Measurements from ENCODE around the gene CDSN.

The CDSN gene

DNA sequence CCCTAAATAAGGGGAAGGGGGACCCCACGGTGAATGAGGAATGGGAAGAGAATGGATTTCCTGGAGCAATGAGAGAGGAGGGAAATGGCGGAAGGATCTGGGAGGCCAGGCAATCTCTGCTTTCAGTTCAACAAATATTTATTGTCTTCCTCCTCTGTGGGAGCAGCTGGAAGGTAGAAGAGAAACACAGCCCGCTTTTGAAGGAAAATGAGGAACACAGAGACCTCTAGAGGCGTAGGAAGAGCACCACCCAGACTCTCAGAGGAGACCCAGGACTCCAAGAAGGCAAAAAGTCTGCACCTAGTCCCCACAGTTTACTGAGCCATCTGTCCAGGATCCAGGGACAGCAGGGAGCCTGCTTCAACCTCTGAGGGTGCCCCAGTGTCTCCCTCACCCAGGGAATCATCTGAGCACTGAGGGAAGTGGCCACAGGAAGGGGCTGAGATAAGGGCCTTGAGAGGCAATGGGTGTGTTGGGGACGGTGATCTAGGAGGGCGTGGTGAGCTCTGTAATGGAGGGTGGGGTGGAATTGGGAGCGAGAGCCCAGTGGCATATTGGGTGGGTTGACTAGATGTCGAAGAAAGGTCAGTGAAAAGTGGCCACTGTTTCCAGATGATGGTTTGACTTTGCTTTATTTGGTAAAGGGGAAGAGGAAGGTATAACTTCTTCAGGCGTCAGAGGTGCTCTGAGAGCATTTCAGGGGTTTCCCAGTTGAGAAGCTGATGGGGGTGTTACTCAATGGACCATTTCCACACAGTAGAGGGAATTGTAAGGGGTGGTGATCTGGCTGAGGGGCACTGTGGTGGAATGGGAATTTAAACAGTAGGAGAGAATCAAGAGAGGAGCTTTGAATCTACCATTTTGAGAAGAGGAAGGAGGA lies 5.0 kb downstream of the CDSN start:
- peak; percentile 17 for DNase-seq

DNA sequence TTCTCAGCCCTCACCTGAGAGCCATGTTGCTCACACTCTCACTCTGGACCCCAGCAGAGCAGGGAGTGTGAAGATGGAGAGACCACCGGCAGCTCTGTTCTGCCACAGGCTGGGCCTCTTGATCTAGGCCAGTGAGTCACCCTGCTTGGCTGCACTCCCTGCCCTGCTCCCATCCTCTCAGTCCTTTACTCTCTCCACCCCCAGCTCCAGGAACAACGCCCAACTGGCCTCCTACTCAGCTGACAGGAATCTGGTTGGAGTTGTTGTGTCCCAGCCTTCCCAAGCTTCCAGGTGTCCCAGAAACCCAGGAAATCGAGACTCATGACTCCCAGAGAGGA lies 5.7 kb downstream of the CDSN start, which contains the start of gene PSORS1C1:
Gene PSORS1C1, plus strand, starts transcription at position 260 of the 338 bp plus-strand sequence. CDS start 14,833 bp downstream, outside the sequence.
- no peak for DNase-seq

DNA sequence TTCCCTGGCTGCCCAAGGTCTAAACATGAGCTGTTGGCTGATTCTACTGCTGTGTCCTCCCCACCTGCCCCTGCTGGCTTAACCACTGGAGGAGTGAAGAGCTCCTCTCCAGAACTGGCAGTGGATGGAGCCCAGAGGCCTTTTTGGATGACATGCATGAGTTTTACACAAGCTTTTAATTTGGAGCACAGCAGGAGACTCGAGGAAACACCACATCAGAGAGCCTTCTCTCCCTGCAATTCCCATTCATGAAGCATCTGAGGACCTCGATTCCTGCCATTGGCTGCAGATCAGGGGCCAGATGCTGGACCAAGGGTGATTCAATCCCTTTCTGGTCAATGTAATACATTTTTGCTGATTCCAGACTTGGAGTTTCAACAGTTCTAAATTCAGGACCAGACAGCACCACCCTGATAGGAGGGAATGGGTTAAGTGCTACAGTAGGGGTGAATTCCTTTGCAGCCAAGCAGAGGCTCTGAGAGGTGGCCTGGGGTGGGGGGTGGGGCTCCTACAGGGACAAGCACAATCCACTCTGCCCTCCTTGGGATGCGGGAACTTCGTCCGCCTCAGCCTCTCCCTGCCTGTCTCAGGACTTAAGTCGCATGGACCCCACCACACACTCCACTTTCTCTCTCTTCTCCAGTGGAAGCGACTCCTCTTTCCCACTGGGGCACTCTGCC lies 6.2 kb downstream of the CDSN start:
- no peak for DNase-seq

DNA sequence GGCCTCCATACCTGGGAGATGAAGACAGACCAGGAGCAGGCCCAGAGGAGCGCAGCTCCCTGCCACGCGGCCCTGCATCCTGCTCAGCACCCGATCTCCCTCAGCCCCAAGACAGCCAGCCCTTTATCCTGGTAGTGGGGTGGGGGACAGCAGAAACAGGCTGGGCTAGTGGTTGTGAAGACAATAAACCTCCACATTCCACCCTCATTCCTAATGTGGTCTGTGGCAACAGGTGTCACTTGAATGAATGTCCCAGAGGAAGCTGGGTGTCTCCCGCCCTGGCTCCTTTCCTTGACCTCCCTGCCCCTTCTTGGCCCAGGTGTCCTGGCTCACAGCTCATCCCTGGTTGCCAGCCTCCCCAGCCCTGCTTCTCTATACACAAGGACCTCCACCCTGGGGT lies 7.8 kb downstream of the CDSN start, which contains the start of gene C6orf15:
Gene C6orf15, minus strand, starts transcription at position 98 of the 400 bp plus-strand sequence. Its CDS starts 20 bp downstream, at position 78.
- DNase-seq, result no peak

DNA sequence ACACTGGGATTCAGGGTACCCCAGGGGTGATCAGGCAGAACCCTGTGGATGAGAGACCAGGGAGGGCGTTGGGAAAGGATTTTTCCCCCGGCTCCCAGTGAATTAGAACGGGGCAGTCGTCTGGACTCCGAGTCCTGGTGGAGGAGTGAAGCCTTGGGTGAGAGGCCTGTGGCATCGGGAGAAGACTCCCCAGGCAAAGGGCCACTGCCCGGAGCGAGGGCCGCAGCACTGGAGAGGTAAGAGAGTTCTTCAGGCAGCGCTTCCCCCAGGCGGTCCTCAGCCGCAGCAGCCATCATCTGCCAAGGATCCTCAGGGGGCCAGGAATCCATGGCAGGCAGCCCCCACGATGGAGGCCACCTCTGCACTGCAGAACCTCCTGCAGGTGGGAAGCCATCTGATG lies 8.5 kb downstream of the CDSN start:
- DNase-seq, result no peak

DNA sequence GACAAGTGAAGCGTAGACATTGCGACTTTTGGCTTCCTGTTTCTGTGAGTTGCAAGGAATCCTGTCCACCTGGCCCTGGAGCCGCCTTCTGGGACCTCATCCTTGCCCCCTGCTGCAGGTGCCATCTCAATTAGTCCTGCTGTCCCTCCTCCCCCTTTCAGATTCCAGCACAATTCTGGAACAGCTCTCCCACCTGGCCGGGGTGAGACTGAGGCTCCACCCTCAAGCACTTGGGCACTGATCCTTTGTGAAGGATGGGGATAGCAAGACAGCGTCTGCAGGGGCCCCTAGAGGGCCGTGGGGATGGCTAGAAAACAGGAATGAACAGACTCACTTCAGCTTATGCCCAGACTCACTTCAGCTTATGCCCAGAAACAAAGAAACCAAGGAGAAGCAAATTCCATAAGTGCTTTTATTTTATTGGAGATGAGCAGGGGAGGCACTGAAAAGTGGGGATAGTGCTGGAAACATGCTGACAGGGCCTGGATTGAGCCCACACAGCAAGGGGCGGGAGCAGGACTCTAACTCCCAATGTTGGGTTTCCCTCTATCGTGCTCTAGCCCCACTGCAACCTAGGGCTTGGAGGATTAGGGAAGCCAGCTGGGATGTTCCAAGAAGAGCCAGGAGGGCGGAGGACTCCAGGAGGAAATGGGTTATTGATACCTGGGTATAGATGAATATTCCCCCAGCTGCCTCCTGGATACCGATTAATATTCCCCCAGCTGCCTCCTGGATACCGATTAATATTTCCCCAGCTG lies 9.2 kb downstream of the CDSN start:
- no peak for DNase-seq

DNA sequence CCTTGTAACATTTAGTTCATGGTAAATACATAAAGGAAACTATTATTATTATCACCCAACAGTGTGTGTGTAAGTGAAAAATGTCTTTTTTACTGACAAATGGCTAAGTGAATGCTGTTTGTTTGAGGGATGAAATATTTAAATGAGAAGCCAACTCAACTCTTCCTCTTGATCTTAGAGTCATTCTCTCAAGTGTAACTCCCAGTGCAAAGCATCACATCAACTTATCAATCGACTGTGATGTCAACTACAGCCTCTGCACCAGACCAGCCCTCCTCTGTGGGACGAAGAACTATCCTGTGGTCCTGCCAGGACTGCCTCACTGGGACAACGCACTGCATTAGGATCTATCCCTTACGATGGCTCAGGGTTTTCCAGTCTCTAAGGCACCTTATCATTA lies 13.2 kb downstream of the CDSN start:
- DNase-seq, result no peak

DNA sequence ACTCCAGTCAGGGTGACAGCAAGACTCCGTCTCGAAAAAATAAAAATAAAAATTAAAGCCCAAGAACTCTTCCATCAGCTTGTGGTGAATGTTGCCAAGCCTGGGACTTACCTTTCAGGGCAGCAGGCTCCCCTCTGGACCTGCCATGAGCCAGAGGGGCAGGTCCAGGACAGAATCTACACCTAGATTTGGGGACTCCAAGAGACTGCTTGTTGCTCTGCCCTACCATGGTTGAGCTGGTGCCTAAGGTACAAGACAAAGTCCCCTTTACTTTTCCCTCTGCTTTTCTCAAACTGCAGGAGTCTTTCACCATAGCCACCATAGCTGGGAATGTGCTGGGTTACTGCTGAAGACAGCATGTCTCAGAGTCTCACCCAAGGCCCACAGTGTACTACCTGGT lies 17.1 kb downstream of the CDSN start:
- DNase-seq, result no peak

DNA sequence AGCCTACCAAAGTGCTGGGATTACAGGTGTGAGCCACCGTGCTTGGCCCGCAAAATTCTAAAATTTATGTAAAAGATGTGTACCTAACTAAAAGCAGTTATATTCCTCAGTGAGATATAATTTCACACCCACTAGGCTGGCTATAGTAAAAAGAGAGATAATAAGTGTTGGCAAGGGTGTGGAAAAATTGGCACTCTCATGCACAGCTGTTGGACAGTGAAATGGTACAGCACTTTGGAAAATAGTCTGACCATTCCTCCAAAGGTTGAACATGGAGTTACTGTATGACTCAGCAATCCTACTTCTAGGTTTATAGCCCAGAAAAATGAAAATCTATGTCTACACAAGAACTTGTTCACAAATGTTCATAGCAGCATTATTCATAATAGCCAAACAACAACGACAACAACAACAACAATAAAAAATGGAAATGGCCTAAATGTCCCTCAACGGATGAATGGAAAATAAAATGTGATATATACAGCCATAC lies 21.8 kb downstream of the CDSN start:
- no peak for DNase-seq

DNA sequence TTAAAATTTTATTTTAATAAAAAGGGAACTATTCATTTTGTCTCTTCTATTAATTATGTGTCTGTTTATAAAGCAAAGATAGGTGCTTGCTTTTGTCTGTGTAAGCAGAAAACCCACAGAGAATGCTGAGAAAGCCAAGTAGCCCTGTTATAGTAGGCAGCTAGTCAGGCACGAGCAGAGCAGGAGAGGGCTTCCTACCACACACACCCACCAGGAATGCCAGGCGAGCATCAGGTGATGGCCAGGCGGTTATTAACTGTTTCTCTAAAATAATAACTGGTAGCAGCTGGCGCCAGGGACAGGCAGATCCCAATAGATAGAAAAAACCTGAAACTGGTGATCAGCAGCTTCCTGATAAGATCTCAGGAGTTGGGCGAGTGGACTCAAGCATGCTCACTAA lies 23.6 kb downstream of the CDSN start:
- DNase-seq, result no peak

DNA sequence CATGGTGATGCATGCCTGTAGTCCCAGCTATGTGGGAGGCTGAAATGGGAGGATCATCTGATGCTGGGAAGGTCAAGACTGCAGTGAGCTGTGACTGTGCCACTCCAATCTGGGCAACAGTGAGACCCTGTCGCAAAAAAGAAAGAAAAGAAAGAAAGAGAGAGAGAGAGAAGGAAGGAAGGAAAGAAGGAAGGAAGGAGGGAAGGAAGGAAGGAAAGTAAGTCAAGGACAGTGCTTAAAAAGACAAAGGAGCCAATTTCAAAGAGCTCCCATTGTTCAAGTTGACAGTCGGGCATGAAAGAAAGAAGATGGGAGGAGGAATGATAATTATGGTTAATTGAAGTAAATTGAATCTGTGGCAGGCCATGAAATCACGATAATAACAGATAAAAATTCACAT lies 24.0 kb downstream of the CDSN start:
- no peak for DNase-seq

DNA sequence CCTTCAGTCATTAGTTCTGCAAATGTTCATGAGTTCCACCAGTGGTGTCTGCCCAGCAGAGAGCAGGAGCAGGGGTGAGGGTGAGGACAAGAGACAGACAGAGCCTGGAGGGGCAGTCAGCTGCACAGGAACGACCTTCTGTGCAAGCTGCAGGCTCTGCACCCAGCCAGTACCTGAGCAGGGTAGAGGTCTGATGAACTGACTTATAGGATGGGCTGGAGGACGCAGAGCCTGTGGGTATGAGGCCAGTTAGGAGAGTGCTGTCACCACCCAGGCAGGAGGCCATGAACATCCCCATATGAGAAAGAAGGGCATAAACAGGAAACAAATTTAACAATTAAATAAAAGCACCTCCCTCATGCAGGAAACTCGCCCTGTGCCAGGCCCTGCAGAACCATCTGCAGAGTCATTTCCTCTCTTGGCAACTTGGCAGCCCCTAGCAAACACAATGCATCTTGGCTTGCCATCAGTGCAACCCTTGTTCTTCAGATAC lies 25.8 kb downstream of the CDSN start:
- DNase-seq, result peak; percentile 45

DNA sequence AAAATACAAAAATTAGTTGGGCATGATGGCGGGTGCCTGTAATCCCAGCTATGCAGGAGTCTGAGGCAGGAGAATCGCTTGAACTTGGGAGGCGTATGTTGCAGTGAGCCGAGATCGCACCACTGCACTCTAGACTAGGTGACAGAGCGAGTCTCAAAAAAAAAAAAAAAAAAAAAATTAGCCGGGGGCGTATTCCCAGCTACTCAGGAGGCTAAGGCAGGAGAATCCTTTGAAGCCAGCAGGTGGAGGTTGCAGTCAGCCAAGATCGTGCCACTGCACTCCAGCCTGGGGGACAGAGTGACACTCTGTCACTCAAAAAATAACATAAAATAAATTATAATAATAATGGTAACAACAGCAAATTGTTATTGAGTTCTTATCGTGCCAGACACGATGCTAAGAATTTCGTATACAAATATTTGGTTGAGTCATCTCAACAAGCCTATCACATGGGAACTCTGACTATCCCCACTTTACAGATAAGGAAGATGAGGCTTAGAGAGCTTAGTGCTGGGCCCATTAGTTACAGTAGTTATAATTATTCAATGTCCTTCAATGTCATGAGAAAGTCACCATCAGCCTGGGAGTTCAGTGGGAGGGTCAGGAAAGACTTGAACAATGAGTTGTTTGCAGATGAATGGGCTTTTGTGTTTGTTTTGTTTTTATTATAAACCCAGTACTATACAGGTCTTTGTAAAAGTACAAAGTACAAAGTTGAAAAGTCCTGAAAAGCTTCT lies 27.3 kb downstream of the CDSN start:
- DNase-seq, result no peak

DNA sequence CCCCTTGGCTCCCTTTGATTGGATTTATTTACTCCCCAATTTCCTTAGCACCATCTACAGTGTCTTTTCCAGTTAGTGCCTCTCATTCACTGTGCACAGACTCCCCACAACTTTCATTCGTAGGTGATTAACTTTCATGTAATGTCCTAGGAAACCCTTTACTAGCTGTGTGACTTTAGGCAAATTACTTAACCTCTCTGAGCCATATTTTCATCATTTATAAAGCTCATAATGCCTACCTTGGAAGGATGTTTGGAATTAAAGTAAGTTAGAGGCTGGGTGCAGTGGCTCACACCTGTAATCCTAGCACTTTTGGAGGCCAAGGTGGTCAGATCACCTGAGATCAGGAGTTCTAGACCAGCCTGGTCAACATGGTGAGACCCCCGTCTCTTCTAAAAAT lies 28.0 kb downstream of the CDSN start:
- no peak for DNase-seq

DNA sequence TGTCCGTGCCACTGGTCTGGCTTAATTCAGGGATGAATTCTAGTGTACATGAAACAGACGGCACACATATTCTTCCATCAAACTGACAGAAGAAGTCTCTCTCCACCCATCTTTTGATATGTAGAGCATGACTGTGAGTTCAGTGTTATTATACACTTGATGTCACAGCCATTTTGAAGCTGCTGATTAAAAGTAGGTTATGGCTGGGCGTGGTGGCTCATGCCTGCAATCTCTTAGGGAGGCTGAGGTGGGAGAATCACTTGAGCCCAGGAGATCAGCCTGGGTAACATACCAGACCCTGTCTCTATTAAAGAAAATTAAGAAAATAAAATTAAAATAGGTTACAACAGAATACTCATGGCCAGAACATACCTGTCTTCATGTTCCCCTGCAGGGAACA lies 28.6 kb downstream of the CDSN start:
- DNase-seq, result no peak

DNA sequence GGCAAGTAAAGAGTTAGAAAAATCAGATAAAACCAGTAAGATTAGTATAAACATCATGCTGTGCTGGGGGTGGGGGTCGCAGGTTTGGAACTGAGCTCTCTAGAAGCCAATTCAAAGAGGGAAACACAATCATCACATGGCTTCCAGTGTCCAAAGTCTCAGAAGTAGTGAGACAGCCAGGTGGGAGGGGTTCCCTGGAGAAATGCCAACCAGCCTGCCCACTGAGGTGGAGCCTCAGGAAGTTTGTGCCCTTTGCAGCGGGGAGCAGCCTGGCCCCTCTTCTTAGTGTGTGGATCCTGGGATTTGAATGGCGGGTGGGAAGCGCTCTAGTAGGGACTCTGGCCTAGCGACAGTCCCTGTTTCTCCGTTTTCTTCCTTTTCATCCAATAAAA lies 29.3 kb downstream of the CDSN start:
- DNase-seq, result no peak

DNA sequence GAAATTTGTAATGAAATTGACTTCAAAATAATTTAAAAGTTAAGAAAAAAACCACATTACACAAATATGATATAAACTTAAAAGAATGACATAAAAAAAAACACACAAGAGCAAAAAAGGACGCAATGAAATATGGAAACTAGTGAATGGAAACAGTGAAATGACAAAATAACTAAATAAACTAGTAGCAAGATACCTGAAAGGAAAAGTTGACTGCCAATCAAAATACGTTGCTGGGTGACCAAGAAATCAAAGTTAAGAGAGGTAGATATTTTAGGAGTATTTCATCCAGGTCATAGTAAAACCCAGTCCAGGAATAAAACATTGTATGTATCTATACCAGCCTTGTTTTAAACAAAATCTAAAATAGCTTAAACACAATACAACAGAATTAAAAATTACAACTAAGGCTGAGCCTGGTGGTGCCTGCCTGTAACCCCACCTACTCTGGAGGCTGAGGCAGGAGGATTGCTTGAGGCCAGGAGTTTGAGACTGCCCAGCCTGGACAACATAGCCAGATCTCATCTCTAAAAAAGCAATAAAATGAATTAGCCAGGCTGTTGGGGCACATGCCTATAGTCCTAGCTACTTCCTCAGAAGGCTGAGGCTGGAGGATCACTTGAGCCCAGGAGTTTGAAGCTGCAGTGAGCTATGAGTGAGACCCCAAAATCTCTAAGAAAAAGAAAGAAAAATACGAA lies 29.8 kb downstream of the CDSN start:
- DNase-seq, result no peak

DNA sequence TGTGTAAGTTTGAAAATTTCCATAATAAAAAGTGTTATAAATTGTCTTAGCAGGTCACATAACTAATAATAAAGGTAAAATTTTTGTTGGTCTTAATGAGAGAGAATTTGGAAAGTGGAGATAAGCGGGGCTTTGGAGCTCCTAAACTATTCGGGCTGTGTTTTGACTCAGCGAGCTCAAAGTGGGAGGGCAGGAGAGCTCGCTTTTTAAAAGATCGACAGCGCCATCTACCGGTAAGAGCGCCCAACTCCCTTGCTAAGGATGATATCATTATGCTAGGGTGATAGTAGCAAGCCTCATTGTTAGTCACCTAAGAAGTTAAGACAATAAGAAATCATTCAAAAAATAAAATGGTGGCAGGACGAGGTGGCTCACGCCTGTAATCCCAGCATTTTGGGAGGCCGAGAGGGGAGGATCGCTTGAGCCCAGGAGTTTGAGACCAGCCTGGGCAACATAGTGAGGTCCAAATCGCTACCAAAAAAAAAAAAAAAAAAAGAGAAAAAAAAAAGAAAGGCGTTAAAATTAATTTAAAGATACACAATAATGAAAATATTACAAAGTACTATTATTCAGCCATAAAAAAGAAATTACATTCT lies 32.7 kb downstream of the CDSN start:
- peak; percentile 85 for DNase-seq

DNA sequence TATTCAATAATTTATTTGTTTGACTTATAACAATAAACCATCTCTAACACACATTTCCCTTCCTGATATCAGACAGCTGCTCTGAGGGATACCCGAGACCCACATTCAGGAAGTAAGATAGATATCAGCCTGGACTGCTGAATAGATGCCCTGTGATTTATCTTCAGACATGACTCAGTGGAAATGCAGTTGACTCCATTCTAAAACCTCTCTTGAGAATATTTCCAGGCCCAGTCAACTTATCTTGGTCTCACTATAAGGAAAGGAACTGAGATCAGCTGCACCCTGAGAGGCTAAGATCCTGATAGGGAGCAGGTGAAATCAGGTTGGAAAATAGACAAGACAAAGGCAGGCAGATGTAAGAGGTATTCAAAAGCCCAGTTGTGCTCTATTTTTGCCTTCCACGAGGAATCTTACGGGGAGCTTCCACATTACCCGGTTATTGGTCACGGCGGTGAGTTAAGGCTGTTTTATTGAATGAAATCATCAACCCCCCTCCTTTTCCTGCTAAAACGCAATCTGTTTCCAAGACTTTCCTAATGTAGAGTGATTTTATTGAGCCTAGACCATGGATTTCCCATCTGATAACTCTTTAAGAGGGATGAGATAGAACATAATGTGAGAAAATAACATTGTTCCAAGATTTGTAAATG lies 33.3 kb downstream of the CDSN start:
- DNase-seq, result no peak

DNA sequence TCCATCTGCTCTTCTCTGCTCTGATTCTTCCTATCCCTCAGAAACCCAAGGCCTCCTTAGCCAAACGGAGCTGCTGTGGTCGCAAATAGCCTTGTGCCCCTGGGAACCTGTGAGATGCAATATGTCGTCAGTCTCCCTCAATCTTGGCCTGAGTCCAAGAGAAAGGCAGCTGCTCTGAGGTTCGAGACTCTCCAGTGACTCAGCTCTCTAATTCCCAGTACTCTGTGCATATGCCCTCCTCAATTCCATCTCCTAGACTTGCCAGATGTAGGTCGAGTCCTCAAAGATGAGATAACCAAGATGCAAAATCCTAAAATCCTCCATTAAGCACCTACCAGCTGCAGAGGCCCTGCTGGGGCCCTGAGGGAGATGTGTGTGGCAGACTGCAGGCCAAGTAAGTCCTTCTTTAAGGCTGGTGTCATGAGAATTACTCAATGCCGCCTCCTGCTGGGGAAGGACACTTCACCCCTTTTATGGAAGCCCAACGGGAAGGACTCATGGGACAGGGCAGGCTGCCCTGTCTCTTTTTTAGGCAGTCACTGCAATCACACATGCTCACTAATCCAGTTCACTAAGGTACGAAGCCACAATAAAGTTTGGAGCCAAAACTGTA lies 36.4 kb downstream of the CDSN start:
- peak; percentile 37 for DNase-seq

Data from CD4-positive, alpha-beta T cell treated with Interleukin-12 subunit alpha and Interleukin-12 subunit beta, for 1 hour (primary cell).